PC-3 (cell line): ENCODE data around the gene WDR49. TPM values are rescaled to one million over a fixed set of nuclear protein-coding genes. Genes with fewer than 3 reads are reported as not detected.

ENCODE experiments used
- ATAC-seq: fragments of 200-7000 bp; cut with Tn5 transposase; 2 replicates; pipeline ENCODE4 v1.9.1; 2020; ENCODE audit warnings: mild to moderate bottlenecking, moderate library complexity
- BruUV-seq: library from RNA; stranded (reverse); fragments of 400-500 nt; replicated peaks from 2 replicates; lab custom pipeline; 2021; lab: Mats Ljungman, UMichigan
- CTCF ChIA-PET: fragments of 300-600 bp; sonication (Branson Sonifier 250); formaldehyde crosslinking; loops from one replicate; lab custom pipeline; 2022; ENCODE audit warnings: antibody characterized with exemption; lab: Charles Lee
- POLR2A ChIA-PET: fragments of 300-600 bp; sonication (Branson Sonifier 250); formaldehyde crosslinking; loops from one replicate; lab custom pipeline; 2022; ENCODE audit warnings: antibody characterized with exemption; ENCODE audit not compliant: unreplicated experiment; lab: Charles Lee
- DNase-seq: peaks from one replicate; pipeline ENCODE4 v3.0.0-alpha.2; 2015
- H2AFZ ChIP-seq: fragments of 300-600 bp; sonication (generic); 2 replicates; pipeline ENCODE4 v1.6.0; 2016; ENCODE audit warnings: antibody characterized with exemption, low read length
- H3F3A ChIP-seq: fragments of 300-600 bp; sonication (generic); one replicate; pipeline ENCODE4 v1.6.0; 2017; ENCODE audit warnings: antibody characterized with exemption, low read length, control low read depth, mild to moderate bottlenecking; ENCODE audit not compliant: unreplicated experiment
- H3K27ac ChIP-seq: fragments of 300-600 bp; sonication (generic); 2 replicates; pipeline ENCODE4 v1.5.1; 2016; ENCODE audit warnings: mild to moderate bottlenecking, low read length
- H3K27me3 ChIP-seq: fragments of 300-600 bp; sonication (generic); 2 replicates; pipeline ENCODE4 v1.6.1; 2016; ENCODE audit warnings: low read length, mixed read lengths
- H3K36me3 ChIP-seq: fragments of 300-600 bp; sonication (generic); 2 replicates; pipeline ENCODE4 v1.6.1; 2016; ENCODE audit warnings: low read depth, mixed run types, low read length, mixed read lengths
- H3K4me1 ChIP-seq: fragments of 300-600 bp; sonication (generic); 2 replicates; pipeline ENCODE4 v1.5.1; 2016; ENCODE audit warnings: low read length; ENCODE audit not compliant: insufficient read depth
- H3K4me2 ChIP-seq: fragments of 300-600 bp; sonication (generic); 2 replicates; pipeline ENCODE4 v1.6.0; 2016; ENCODE audit warnings: low read length
- H3K4me3 ChIP-seq: fragments of 300-600 bp; sonication (generic); 2 replicates; pipeline ENCODE4 v1.5.1; 2016; ENCODE audit warnings: mild to moderate bottlenecking, low read length, mixed read lengths
- H3K79me2 ChIP-seq: fragments of 300-600 bp; sonication (generic); 2 replicates; pipeline ENCODE4 v1.6.1; 2017; ENCODE audit warnings: low read length, mixed read lengths
- H3K9ac ChIP-seq: fragments of 300-600 bp; sonication (generic); 2 replicates; pipeline ENCODE4 v1.6.0; 2016; ENCODE audit warnings: mild to moderate bottlenecking, low read length
- H3K9me2 ChIP-seq: fragments of 300-600 bp; sonication (generic); replicated peaks from 2 replicates; pipeline ENCODE4 v1.6.1; 2016; ENCODE audit warnings: mixed run types, low read length, mixed read lengths
- H3K9me3 ChIP-seq: fragments of 300-600 bp; sonication (generic); 2 replicates; pipeline ENCODE4 v1.6.1; 2016; ENCODE audit warnings: low read length, mixed read lengths
- H4K20me1 ChIP-seq: fragments of 300-600 bp; sonication (generic); 2 replicates; pipeline ENCODE4 v1.6.1; 2016; ENCODE audit warnings: low read length, mixed read lengths
- EZH2 ChIP-seq: fragments of 300-600 bp; sonication (generic); IDR thresholded peaks from one replicate; pipeline ENCODE4 v1.6.1; 2017; ENCODE audit warnings: antibody characterized with exemption, mild to moderate bottlenecking, low read length; ENCODE audit not compliant: unreplicated experiment
- EZH2phosphoT487 ChIP-seq: fragments of 300-600 bp; sonication (generic); IDR thresholded peaks from 2 replicates; pipeline ENCODE4 v1.6.1; 2018; ENCODE audit warnings: mild to moderate bottlenecking, antibody characterized with exemption, low read length, borderline replicate concordance
- intact Hi-C: fragments of 100-400 bp; cut with micrococcal nuclease; formaldehyde crosslinking; loops from 2 replicates; pipeline ENCODE4 v1.9.0; 2023
- total RNA-seq: library from RNA; depleted of rRNA; stranded (reverse); fragments of >200 nt; gene quantifications from 2 replicates; pipeline ENCODE4 v1.2.3, GENCODE V29; 2014
- TF ChIP-seq, protein P1 (sequence below): fragments of 300-600 bp; sonication (generic); conservative IDR thresholded peaks from 2 replicates; pipeline ENCODE4 v1.5.1; 2017; ENCODE audit warnings: antibody characterized with exemption, low read depth, mild to moderate bottlenecking, low read length

The WDR49 gene
- total RNA-seq, 1 experiment from 2014 or later, result 0.33 TPM

DNA sequence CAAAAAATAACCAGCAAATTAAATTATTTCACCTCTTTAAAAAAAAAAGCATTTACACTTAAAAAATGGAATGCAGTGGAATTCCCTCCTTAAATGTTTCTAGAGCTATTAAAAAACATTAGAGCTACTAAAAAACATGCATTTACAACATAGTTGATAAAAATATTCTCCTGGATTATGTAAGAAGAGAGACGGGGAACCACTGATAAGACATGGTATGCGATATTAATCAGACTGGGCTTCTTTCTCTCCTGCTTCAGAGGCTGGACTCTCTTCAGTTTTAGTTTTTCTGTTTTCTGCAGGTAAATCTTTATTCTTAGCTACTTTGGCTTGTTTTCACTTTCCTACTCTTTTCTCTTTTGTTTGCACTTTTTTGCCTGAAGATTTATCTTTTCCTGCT is 40.4 kb upstream of the WDR49 start:
- no peak overlapping the region for H3K9ac ChIP-seq
- no peak overlapping the region for H3K4me2 ChIP-seq
- no peaks in the 10 kb centered on the region for H3K4me1 ChIP-seq
- no peaks in the 10 kb centered on the region for H3K9me3 ChIP-seq
- ChIA-PET CTCF (no interaction called here), POLR2A (no interaction called here)
- H4K20me1 ChIP-seq, result peaks cover 6% of the 10 kb centered on the region; the same call in 1 of the 2 replicates
- no peaks in the 10 kb centered on the region for H3K79me2 ChIP-seq
- H3K27me3 ChIP-seq, result no peaks in the 10 kb centered on the region
- peaks cover 18% of the 10 kb centered on the region; the same call in 1 of the 2 replicates for H3K36me3 ChIP-seq
- no peak overlapping the region for H2AFZ ChIP-seq
- no peak overlapping the region for H3K4me3 ChIP-seq
- DNase-seq (no peak), ATAC-seq (no peak)
- intact Hi-C loops, result no loop called here
- no peaks in the 10 kb centered on the region for H3F3A ChIP-seq
- H3K9me2 ChIP-seq, result no peaks in the 10 kb centered on the region
- TF ChIP-seq, protein P1, sequence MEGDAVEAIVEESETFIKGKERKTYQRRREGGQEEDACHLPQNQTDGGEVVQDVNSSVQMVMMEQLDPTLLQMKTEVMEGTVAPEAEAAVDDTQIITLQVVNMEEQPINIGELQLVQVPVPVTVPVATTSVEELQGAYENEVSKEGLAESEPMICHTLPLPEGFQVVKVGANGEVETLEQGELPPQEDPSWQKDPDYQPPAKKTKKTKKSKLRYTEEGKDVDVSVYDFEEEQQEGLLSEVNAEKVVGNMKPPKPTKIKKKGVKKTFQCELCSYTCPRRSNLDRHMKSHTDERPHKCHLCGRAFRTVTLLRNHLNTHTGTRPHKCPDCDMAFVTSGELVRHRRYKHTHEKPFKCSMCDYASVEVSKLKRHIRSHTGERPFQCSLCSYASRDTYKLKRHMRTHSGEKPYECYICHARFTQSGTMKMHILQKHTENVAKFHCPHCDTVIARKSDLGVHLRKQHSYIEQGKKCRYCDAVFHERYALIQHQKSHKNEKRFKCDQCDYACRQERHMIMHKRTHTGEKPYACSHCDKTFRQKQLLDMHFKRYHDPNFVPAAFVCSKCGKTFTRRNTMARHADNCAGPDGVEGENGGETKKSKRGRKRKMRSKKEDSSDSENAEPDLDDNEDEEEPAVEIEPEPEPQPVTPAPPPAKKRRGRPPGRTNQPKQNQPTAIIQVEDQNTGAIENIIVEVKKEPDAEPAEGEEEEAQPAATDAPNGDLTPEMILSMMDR, result no peak
- no peak for TF ChIP-seq EZH2phosphoT487
- no peak for TF ChIP-seq EZH2
- no peak overlapping the region for H3K27ac ChIP-seq
- BruUV-seq, result no TSS peak

DNA sequence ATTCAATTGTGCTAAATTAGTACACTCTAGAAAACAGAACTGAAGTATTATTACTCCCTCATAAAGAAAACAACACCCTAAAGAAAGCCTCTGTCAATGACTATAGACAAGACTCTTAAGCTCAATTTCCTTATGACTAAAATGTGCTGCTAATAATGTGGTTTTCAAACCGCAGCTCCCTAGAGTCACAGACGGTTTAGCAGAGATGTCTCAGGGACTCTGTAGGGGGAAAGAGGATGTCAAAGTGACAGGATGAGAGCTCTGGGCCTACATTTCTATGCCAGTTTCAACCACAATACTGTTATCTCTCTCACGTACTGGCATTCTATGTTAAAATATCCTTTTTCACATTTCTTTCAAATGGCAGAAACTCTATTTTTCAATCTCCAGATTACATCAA is 37.6 kb upstream of the WDR49 start:
- Histone ChIP-seq H2AFZ (no peak overlapping the region), H3K9ac (no peak overlapping the region), H3K36me3 (peaks cover 30% of the 10 kb centered on the region), H3K27ac (no peak overlapping the region), H3K9me3 (no peaks in the 10 kb centered on the region), H3K27me3 (no peaks in the 10 kb centered on the region), H3K9me2 (no peaks in the 10 kb centered on the region), H3K4me3 (no peak overlapping the region), H3F3A (no peaks in the 10 kb centered on the region), H4K20me1 (peaks cover 6% of the 10 kb centered on the region; the same call in 1 of the 2 replicates), H3K4me1 (no peaks in the 10 kb centered on the region), H3K4me2 (no peak overlapping the region), H3K79me2 (no peaks in the 10 kb centered on the region)
- DNase-seq (no peak), ATAC-seq (no peak)
- TF ChIP-seq EZH2phosphoT487 (no peak), EZH2 (no peak)
- TF ChIP-seq, protein P1, result no peak
- intact Hi-C loops, result no loop called here
- no TSS peak for BruUV-seq
- ChIA-PET POLR2A (no interaction called here), CTCF (no interaction called here)

GRCh38 chr3:167684388-167684993 is 30.7 kb upstream of the WDR49 start:
- no peaks in the 10 kb centered on the region for H3K9me3 ChIP-seq
- peaks cover 33% of the 10 kb centered on the region for H3K36me3 ChIP-seq
- no peaks in the 10 kb centered on the region for H4K20me1 ChIP-seq
- no peaks in the 10 kb centered on the region for H3K79me2 ChIP-seq
- no peak overlapping the region for H3K4me2 ChIP-seq
- ChIA-PET CTCF (interaction anchor here (0.6 kb wide), 1 partner anchor 57 kb away, joined by 6 read pairs; no protein-coding TSS in a partner anchor), POLR2A (no interaction called here)
- BruUV-seq, result no TSS peak
- H3K9me2 ChIP-seq, result no peaks in the 10 kb centered on the region
- H3F3A ChIP-seq, result no peaks in the 10 kb centered on the region
- no peaks in the 10 kb centered on the region for H3K27me3 ChIP-seq
- intact Hi-C loops, result loop anchor here (1.0 kb wide), 1 partner anchor 277 kb away; no protein-coding TSS in a partner anchor
- no peak overlapping the region for H3K27ac ChIP-seq
- H3K4me3 ChIP-seq, result no peak overlapping the region
- peak; percentile 89 for DNase-seq
- H3K9ac ChIP-seq, result no peak overlapping the region
- peak; percentile 78 for ATAC-seq
- TF ChIP-seq, protein P1, result peak; percentile 79
- no peak for TF ChIP-seq EZH2
- no peak overlapping the region for H2AFZ ChIP-seq
- no peaks in the 10 kb centered on the region for H3K4me1 ChIP-seq
